HepG2 (cell line): ENCODE data around the gene ABCA8. TPM values are rescaled to one million over a fixed set of nuclear protein-coding genes. Genes with fewer than 3 reads are reported as not detected.

Experiments used
- AHR ChIP-seq: IDR thresholded peaks from 2 replicates; pipeline ENCODE4 v1.6.1; 2018; ENCODE audit warnings: missing genetic modification reagents, missing compliant biosample characterization
- CAMTA2 ChIP-seq: sonication (generic); formaldehyde crosslinking; IDR thresholded peaks from 2 replicates; pipeline ENCODE4 v1.4.0; 2020; ENCODE audit warnings: mild to moderate bottlenecking, missing genetic modification reagents, borderline replicate concordance
- FOXP1 ChIP-seq, 2 experiments: fragments of 450-650 bp in 1 of 2; IDR thresholded peaks; 2 replicates each; pipeline ENCODE4 v1.6.1; 2017 to 2018; ENCODE audit warnings: antibody characterized with exemption in 1 of 2
- GFI1 ChIP-seq: sonication (generic); formaldehyde crosslinking; IDR thresholded peaks from 2 replicates; pipeline ENCODE4 v1.5.0; 2020; ENCODE audit warnings: missing genetic modification reagents, mild to moderate bottlenecking, borderline replicate concordance
- KAT7 ChIP-seq: IDR thresholded peaks from 2 replicates; pipeline ENCODE4 v1.6.1; 2018; ENCODE audit warnings: borderline replicate concordance, missing compliant biosample characterization
- MAFG ChIP-seq: sonication (generic); formaldehyde crosslinking; IDR thresholded peaks from 2 replicates; pipeline ENCODE4 v1.5.1; 2020; ENCODE audit warnings: mild to moderate bottlenecking, missing genetic modification reagents
- MBD4 ChIP-seq: IDR thresholded peaks from 2 replicates; pipeline ENCODE4 v1.6.1; 2012; ENCODE audit warnings: low read length, inconsistent platforms, borderline replicate concordance
- NR2C2 ChIP-seq: sonication (generic); formaldehyde crosslinking; IDR thresholded peaks from 2 replicates; pipeline ENCODE4 v1.4.0; 2020; ENCODE audit warnings: missing genetic modification reagents, mild to moderate bottlenecking, moderate library complexity, borderline replicate concordance
- ZNF274 ChIP-seq: sonication (generic); formaldehyde crosslinking; IDR thresholded peaks from 2 replicates; pipeline ENCODE4 v1.5.1; 2020; ENCODE audit warnings: mild to moderate bottlenecking, missing genetic modification reagents
- ZNF790 ChIP-seq: sonication (generic); formaldehyde crosslinking; IDR thresholded peaks from 2 replicates; pipeline ENCODE4 v1.8.0; 2022; ENCODE audit warnings: missing genetic modification reagents, mild to moderate bottlenecking, borderline replicate concordance
- ZNF883 ChIP-seq: sonication (generic); formaldehyde crosslinking; IDR thresholded peaks from 2 replicates; pipeline ENCODE4 v1.5.1; 2020; ENCODE audit warnings: mild to moderate bottlenecking, missing genetic modification reagents; ENCODE audit errors: not compliant biosample characterization
- ZSCAN31 ChIP-seq: sonication (generic); formaldehyde crosslinking; IDR thresholded peaks from 2 replicates; pipeline ENCODE4 v1.5.0; 2020; ENCODE audit warnings: low read depth, mild to moderate bottlenecking, missing genetic modification reagents
- ZSCAN9 ChIP-seq: IDR thresholded peaks from 2 replicates; pipeline ENCODE4 v1.6.1; 2016; ENCODE audit warnings: borderline replicate concordance
- polyA plus RNA-seq, 8 experiments: library from polyadenylated mRNA; depleted of rRNA in 3 of 8; stranded (reverse) in 7 of 8; unstranded in 1 of 8; fragments of >200 nt; fragmentation: Illumina TruSeq in 4 of 8; extraction: Trizol in 4 of 8; gene quantifications; 2 replicates each; pipeline versions ENCODE4 v1.2.1 to v1.2.3, GENCODE V29; 2011 to 2016; ENCODE audit warnings: low read depth in 4 of 8, missing spikeins in 1 of 8, mixed read lengths in 1 of 8; ENCODE audit not compliant: insufficient read depth in 1 of 8
- total RNA-seq, 5 experiments: library from RNA; depleted of rRNA; stranded (reverse); fragments of >200 nt; fragmentation: Illumina TruSeq; extraction: Trizol; gene quantifications; 2 replicates each; pipeline ENCODE4 v1.2.3, GENCODE V29; 2016; ENCODE audit warnings: low read depth in 1 of 5
- TF ChIP-seq, protein P1 (sequence below): sonication (generic); formaldehyde crosslinking; IDR thresholded peaks from 2 replicates; pipeline ENCODE4 v1.4.0; 2020; ENCODE audit warnings: missing genetic modification reagents
- TF ChIP-seq, protein P2 (sequence below): IDR thresholded peaks from 2 replicates; pipeline ENCODE4 v1.6.1; 2016; ENCODE audit warnings: missing genetic modification reagents, missing compliant biosample characterization
- TF ChIP-seq, protein P3 (sequence below): sonication (generic); formaldehyde crosslinking; IDR thresholded peaks from 2 replicates; pipeline ENCODE4 v1.4.0; 2020; ENCODE audit warnings: missing genetic modification reagents, borderline replicate concordance
- TF ChIP-seq, protein P4 (sequence below): sonication (generic); formaldehyde crosslinking; IDR thresholded peaks from 2 replicates; pipeline ENCODE4 v1.5.1; 2020; ENCODE audit warnings: missing genetic modification reagents, mild to moderate bottlenecking, borderline replicate concordance
- TF ChIP-seq, protein P5 (sequence below): sonication (generic); formaldehyde crosslinking; IDR thresholded peaks from 2 replicates; pipeline ENCODE4 v1.4.0; 2020; ENCODE audit warnings: low read depth, mild to moderate bottlenecking, missing genetic modification reagents
- TF ChIP-seq, protein P6 (sequence below): IDR thresholded peaks from 2 replicates; pipeline ENCODE4 v1.6.1; 2016; ENCODE audit warnings: low read depth, borderline replicate concordance

ABCA8 gene
- total and polyA plus RNA-seq, 2 of the 13 experiments (the other 11 are each of a cell fraction or from before 2014, with no cell fraction given) = 0.05 to 0.18 TPM

DNA sequence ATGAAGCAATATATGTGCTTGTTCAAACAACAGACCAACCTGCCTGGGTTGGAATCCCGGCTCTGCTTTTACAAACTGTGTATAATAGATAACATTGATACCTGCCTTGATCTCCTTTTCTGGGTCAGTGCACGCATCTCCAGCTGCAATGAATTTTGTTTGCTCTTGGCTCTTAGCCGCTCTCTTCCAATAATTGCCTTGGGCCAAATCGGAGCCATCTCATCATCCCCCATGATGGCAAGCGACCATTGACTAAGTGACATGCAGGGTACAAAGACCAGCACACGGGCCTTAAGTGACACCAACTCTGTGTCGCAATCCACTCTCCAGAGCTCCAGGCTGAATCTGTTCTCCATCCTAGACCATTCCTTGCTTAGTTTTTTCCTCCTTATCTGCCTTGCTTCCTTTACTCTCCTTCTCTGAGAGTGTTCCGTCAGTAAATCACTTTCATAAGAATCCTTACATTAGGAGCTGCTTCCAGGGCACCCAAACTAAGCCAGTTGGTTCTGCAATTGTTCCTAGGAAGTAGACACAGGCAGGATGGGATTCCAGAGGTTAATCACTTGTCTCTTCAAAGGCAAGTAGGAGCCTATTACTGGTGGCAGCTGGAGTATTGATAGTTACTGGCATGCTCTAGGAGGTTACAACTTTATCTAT is 134.2 kb downstream of the ABCA8 start (continued):
- TF ChIP-seq, protein P1, sequence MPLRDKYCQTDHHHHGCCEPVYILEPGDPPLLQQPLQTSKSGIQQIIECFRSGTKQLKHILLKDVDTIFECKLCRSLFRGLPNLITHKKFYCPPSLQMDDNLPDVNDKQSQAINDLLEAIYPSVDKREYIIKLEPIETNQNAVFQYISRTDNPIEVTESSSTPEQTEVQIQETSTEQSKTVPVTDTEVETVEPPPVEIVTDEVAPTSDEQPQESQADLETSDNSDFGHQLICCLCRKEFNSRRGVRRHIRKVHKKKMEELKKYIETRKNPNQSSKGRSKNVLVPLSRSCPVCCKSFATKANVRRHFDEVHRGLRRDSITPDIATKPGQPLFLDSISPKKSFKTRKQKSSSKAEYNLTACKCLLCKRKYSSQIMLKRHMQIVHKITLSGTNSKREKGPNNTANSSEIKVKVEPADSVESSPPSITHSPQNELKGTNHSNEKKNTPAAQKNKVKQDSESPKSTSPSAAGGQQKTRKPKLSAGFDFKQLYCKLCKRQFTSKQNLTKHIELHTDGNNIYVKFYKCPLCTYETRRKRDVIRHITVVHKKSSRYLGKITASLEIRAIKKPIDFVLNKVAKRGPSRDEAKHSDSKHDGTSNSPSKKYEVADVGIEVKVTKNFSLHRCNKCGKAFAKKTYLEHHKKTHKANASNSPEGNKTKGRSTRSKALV (CRISPR knock-in tag) = no peak; the same call in 1 of the 2 replicates
- TF ChIP-seq CAMTA2 (CRISPR knock-in tag) (no peak), MBD4 (peak; percentile 58; the same call in 1 of the 2 replicates), KAT7 (0 out of 2 replicates have a peak, but pooled peaks have one; percentile 54), MAFG (CRISPR knock-in tag) (no peak), FOXP1 (IDR thresholded peaks at IDR 0.05) (0 out of 2 replicates have a peak, but pooled peaks have one; percentile 12), FOXP1 (CRISPR knock-in tag; IDR thresholded peaks at IDR 0.05) (peak; percentile 43; the same call in 1 of the 2 replicates), ZNF883 (CRISPR knock-in tag) (peak; percentile 76), ZSCAN31 (peak; percentile 91), ZSCAN9 (CRISPR knock-in tag) (peak; percentile 62; the same call in 1 of the 2 replicates), AHR (CRISPR knock-in tag) (0 out of 2 replicates have a peak, but pooled peaks have one; percentile 69), GFI1 (CRISPR knock-in tag) (peak; percentile 95), ZNF790 (CRISPR knock-in tag) (no peak), ZNF274 (CRISPR knock-in tag) (0 out of 2 replicates have a peak, but pooled peaks have one; percentile 46), NR2C2 (peak; percentile 70; the same call in 1 of the 2 replicates)
- TF ChIP-seq, protein P2, sequence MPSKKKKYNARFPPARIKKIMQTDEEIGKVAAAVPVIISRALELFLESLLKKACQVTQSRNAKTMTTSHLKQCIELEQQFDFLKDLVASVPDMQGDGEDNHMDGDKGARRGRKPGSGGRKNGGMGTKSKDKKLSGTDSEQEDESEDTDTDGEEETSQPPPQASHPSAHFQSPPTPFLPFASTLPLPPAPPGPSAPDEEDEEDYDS (CRISPR knock-in tag) = peak; percentile 70
- TF ChIP-seq, protein P3, sequence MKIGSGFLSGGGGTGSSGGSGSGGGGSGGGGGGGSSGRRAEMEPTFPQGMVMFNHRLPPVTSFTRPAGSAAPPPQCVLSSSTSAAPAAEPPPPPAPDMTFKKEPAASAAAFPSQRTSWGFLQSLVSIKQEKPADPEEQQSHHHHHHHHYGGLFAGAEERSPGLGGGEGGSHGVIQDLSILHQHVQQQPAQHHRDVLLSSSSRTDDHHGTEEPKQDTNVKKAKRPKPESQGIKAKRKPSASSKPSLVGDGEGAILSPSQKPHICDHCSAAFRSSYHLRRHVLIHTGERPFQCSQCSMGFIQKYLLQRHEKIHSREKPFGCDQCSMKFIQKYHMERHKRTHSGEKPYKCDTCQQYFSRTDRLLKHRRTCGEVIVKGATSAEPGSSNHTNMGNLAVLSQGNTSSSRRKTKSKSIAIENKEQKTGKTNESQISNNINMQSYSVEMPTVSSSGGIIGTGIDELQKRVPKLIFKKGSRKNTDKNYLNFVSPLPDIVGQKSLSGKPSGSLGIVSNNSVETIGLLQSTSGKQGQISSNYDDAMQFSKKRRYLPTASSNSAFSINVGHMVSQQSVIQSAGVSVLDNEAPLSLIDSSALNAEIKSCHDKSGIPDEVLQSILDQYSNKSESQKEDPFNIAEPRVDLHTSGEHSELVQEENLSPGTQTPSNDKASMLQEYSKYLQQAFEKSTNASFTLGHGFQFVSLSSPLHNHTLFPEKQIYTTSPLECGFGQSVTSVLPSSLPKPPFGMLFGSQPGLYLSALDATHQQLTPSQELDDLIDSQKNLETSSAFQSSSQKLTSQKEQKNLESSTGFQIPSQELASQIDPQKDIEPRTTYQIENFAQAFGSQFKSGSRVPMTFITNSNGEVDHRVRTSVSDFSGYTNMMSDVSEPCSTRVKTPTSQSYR (CRISPR knock-in tag) = peak; percentile 86
- TF ChIP-seq, protein P4, sequence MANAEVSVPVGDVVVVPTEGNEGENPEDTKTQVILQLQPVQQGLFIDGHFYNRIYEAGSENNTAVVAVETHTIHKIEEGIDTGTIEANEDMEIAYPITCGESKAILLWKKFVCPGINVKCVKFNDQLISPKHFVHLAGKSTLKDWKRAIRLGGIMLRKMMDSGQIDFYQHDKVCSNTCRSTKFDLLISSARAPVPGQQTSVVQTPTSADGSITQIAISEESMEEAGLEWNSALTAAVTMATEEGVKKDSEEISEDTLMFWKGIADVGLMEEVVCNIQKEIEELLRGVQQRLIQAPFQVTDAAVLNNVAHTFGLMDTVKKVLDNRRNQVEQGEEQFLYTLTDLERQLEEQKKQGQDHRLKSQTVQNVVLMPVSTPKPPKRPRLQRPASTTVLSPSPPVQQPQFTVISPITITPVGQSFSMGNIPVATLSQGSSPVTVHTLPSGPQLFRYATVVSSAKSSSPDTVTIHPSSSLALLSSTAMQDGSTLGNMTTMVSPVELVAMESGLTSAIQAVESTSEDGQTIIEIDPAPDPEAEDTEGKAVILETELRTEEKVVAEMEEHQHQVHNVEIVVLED (CRISPR knock-in tag) = peak; percentile 62; the same call in 1 of the 2 replicates
- TF ChIP-seq, protein P5, sequence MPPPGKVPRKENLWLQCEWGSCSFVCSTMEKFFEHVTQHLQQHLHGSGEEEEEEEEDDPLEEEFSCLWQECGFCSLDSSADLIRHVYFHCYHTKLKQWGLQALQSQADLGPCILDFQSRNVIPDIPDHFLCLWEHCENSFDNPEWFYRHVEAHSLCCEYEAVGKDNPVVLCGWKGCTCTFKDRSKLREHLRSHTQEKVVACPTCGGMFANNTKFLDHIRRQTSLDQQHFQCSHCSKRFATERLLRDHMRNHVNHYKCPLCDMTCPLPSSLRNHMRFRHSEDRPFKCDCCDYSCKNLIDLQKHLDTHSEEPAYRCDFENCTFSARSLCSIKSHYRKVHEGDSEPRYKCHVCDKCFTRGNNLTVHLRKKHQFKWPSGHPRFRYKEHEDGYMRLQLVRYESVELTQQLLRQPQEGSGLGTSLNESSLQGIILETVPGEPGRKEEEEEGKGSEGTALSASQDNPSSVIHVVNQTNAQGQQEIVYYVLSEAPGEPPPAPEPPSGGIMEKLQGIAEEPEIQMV = peak; percentile 76; the same call in 1 of the 2 replicates
- TF ChIP-seq, protein P6, sequence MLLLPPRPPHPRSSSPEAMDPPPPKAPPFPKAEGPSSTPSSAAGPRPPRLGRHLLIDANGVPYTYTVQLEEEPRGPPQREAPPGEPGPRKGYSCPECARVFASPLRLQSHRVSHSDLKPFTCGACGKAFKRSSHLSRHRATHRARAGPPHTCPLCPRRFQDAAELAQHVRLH = peak; percentile 77; the same call in 1 of the 2 replicates
